Colonic mucosa (tissue), 4 donors: ENCODE data around the gene ANKH. TPM values are rescaled to one million over a fixed set of nuclear protein-coding genes. Genes with fewer than 3 reads are reported as not detected.

Experiments
- DNase-seq: peaks from one replicate; pipeline ENCODE4 v3.0.0-alpha.2; 2020
- H3K27ac ChIP-seq: fragments of 200-600 bp; one replicate; pipeline ENCODE4 v1.8.0; 2021
- H3K27me3 ChIP-seq: fragments of 200-600 bp; one replicate; pipeline ENCODE4 v1.8.0; 2021
- H3K36me3 ChIP-seq: fragments of 200-600 bp; one replicate; pipeline ENCODE4 v1.8.0; 2021
- H3K4me1 ChIP-seq: fragments of 200-600 bp; one replicate; pipeline ENCODE4 v1.8.0; 2021; ENCODE audit warnings: mild to moderate bottlenecking
- H3K4me3 ChIP-seq: fragments of 200-600 bp; one replicate; pipeline ENCODE4 v1.8.0; 2021
- H3K9ac ChIP-seq, 2 donors: one replicate each; pipeline ENCODE4 v1.7.0; 2013; ENCODE audit warnings: control low read depth in 2 of 2, low read depth in 2 of 2, low read length in 2 of 2
- H3K9me3 ChIP-seq: fragments of 200-600 bp; one replicate; pipeline ENCODE4 v1.8.0; 2021
- CTCF ChIP-seq: fragments of 200-600 bp; IDR thresholded peaks from one replicate; pipeline ENCODE4 v1.8.0; 2022; ENCODE audit warnings: antibody characterized with exemption, mild to moderate bottlenecking
- intact Hi-C: fragments of 100-400 bp; cut with DNase I; formaldehyde crosslinking; loops from one replicate; pipeline ENCODE4 v1.14.1; 2022
- total RNA-seq, 2 donors: library from RNA; stranded (reverse); fragmentation: NEBNext Ultra II Directional in 1 of 2; extraction: Animal tissue kit (Norgen Biotek cat#: 25700) in 1 of 2; gene quantifications; one replicate each; pipeline ENCODE4 v1.2.1, GENCODE V29; 2021
- donor health status: healthy.
- donor health status: DM: no; HTN: no; CAD: no.
- donor health status: DM: no; HTN: no; CAD: no.

Gene ANKH
- total RNA-seq, 2 donors from 2014 or later, result 81.8 to 103 TPM

- no peak for TF ChIP-seq CTCF
- intact Hi-C loops, result no loop called here
- Histone ChIP-seq H3K27me3 (no peaks in the 10 kb centered on the region), H3K27ac (peak overlapping the region; percentile 94), H3K4me3 (peak overlapping the region; percentile 53), H3K36me3 (no peaks in the 10 kb centered on the region), H3K9me3 (no peaks in the 10 kb centered on the region), H3K9ac (peak overlapping the region; percentile 92 to 95), H3K4me1 (peaks cover 27% of the 10 kb centered on the region)
- DNase-seq, result peak; percentile 74
Observed at GRCh38 chr5:14665101-14665822, 206.3 kb downstream of the ANKH start.

GRCh38 chr5:14664270-14665100, 207.1 kb downstream of the ANKH start, which contains the start of gene OTULIN:
TSS of gene OTULIN (plus strand) at chr5:14664718. CDS start at chr5:14664826, 108 bp downstream.
- intact Hi-C loops, result no loop called here
- Histone ChIP-seq H3K4me1 (peaks cover 26% of the 10 kb centered on the region), H3K27ac (peak within 1 kb of the TSS; percentile 94), H3K9ac (peak within 1 kb of the TSS; percentile 92 to 95), H3K27me3 (no peaks in the 10 kb centered on the region), H3K4me3 (peak within 1 kb of the TSS; percentile 53), H3K9me3 (no peaks in the 10 kb centered on the region), H3K36me3 (no peaks in the 10 kb centered on the region)
- TF ChIP-seq CTCF, result no peak
- peak; percentile 89 for DNase-seq

GRCh38 chr5:14663734-14664269, 207.8 kb downstream of the ANKH start:
- Histone ChIP-seq H3K9me3 (no peaks in the 10 kb centered on the region), H3K27ac (peak overlapping the region; percentile 94), H3K9ac (peak overlapping the region; percentile 92 to 95), H3K36me3 (no peaks in the 10 kb centered on the region), H3K4me3 (peak overlapping the region; percentile 53), H3K27me3 (no peaks in the 10 kb centered on the region), H3K4me1 (peaks cover 26% of the 10 kb centered on the region)
- no peak for TF ChIP-seq CTCF
- peak; percentile 45 for DNase-seq
- intact Hi-C loops, result no loop called here

GRCh38 chr5:14662721-14663260, 208.8 kb downstream of the ANKH start:
- no peak overlapping the region for H3K27ac ChIP-seq
- no peaks in the 10 kb centered on the region for H3K36me3 ChIP-seq
- DNase-seq, result no peak
- no peak for TF ChIP-seq CTCF
- H3K27me3 ChIP-seq, result no peaks in the 10 kb centered on the region
- H3K4me3 ChIP-seq, result no peak overlapping the region
- intact Hi-C loops, result no loop called here
- H3K9me3 ChIP-seq, result no peaks in the 10 kb centered on the region
- peaks cover 17% of the 10 kb centered on the region for H3K4me1 ChIP-seq
- no peak overlapping the region for H3K9ac ChIP-seq

- intact Hi-C loops, result no loop called here
- no peak for DNase-seq
- no peak for TF ChIP-seq CTCF
- H3K27ac ChIP-seq, result no peak overlapping the region
- H3K9ac ChIP-seq, result no peak overlapping the region
- no peak overlapping the region for H3K4me3 ChIP-seq
- H3K9me3 ChIP-seq, result no peaks in the 10 kb centered on the region
- no peaks in the 10 kb centered on the region for H3K27me3 ChIP-seq
- H3K36me3 ChIP-seq, result no peaks in the 10 kb centered on the region
- H3K4me1 ChIP-seq, result peaks cover 7% of the 10 kb centered on the region
Observed at GRCh38 chr5:14660833-14661232, 210.7 kb downstream of the ANKH start.
